DMS53 treated with DMSO at 0.1 percent for 48 hours (cell line): ENCODE results near the gene MSL1.

Experiments used
- DNase-seq: peaks from one replicate; lab custom pipeline; 2025; ENCODE audit not compliant: unreplicated experiment; lab: John Stamatoyannopoulos, UW

MSL1 gene

GRCh38 chr17:40173778-40174135 lies 52.0 kb downstream of the MSL1 start:
- DNase-seq = no peak

GRCh38 chr17:40174514-40174913 lies 52.7 kb downstream of the MSL1 start:
- DNase-seq = no peak

GRCh38 chr17:40175928-40176753 lies 54.4 kb downstream of the MSL1 start:
- no peak for DNase-seq

GRCh38 chr17:40176754-40177110 lies 55.0 kb downstream of the MSL1 start:
- DNase-seq = no peak

GRCh38 chr17:40177275-40177874 lies 55.6 kb downstream of the MSL1 start, which contains the start of gene RAPGEFL1:
Gene RAPGEFL1 (plus strand): TSS chr17:40177470. CDS start chr17:40177862, 392 bp downstream.
- peak; percentile 55 for DNase-seq

- no peak for DNase-seq
Measured at GRCh38 chr17:40178021-40178601, 56.3 kb downstream of the MSL1 start.

GRCh38 chr17:40178660-40179059 lies 56.9 kb downstream of the MSL1 start:
- DNase-seq = no peak

- no peak for DNase-seq
Measured at GRCh38 chr17:40179923-40180659, 58.3 kb downstream of the MSL1 start.

- DNase-seq = no peak
Measured at GRCh38 chr17:40180694-40181093, 58.9 kb downstream of the MSL1 start.

GRCh38 chr17:40181205-40181604 lies 59.4 kb downstream of the MSL1 start:
- no peak for DNase-seq

- no peak for DNase-seq
Measured at GRCh38 chr17:40182606-40183005, 60.8 kb downstream of the MSL1 start.
